NCI-H1105 (cell line): ENCODE measurements around the gene WFDC10A.
"Not testable (repeated sequence)": the region's sequence is repeated elsewhere in the genome, so short reads cannot be mapped to it uniquely, and the experiment has no call there.

Experiments used
- DNase-seq: peaks from one replicate; lab custom pipeline; 2025; lab: John Stamatoyannopoulos, UW

WFDC10A gene

DNA sequence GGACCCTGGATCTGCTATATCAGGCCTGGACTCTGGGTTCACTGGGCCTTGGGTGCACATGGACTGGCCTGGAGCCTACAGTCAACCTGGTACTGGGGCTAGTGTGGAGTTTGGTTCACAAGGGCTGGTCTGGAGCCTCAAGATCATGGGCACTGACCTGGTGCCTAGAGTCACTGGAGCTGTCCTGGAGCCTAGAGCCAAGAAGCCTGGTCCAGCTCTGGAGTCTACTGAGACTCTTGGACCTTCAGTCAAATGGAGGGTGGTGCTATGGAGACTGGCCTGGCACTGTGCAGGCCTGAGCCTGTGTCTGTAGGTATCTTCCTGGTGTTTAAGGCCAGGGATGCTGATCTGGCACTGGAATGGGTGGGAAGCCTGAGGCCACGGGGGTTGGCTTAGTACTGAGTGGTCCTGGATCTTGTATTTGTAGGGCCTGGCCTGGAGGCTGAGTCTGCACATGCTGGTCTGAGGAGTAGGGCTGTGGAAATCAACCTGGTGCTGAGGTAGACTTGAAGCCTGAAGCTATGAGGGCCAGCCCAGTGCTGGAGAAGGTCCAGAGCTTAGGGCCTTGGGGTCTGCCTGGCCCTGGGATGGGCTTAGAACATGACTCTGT lies 18.0 kb downstream of the WFDC10A start:
- no peak for DNase-seq

GRCh38 chr20:45649312-45649863 lies 19.8 kb downstream of the WFDC10A start:
- no peak for DNase-seq

DNA sequence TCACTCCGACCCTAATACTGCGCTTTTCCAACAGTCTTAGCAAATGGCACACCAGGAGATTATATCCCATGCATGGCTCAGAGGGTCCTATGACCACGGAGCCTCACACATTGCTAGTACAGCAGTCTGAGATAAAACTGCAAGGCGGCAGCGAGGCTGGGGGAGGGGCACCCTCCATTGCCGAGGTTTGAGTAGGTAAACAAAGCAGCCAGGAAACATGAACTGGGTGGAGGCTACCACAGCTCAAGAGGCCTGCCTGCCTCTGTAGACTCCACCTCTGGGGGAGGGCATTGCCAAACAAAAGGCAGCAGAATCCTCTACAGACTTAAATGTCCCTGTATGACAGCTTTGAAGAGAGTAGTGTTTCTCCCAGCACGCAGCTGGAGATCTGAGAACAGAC lies 22.2 kb downstream of the WFDC10A start:
- DNase-seq = not testable (repeated sequence)

DNA sequence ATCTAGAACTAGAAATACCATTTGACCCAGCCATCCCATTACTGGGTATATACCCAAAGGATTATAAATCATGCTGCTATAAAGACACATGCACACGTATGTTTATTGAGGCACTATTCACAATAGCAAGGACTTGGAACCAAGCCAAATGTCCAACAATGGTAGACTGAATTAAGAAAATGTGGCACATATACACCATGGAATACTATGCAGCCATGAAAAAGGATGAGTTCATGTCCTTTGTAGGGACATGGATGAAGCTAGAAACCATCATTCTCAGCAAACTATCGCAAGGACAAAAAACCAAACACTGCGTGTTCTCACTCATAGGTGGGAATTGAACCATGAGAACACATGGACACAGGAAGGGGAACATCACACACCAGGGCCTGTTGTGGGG lies 27.5 kb downstream of the WFDC10A start:
- DNase-seq = not testable (repeated sequence)

DNA sequence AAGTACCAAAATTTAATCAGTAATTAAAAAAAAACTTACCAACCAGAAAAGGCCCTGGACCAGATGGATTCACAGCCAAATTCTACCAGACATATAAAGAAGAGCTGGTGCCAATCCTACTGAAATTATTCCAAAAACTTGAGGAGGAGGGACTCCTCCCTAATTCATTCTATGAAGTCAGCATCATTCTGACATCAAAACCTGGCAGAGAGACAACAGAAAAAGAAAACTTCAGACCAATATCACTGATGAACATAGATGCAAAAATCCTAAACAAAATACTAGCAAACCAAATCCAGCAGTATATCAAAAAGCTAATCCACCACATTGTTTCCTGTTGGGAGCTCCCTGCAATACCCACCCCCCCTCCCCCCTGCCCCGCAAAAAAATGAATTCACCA lies 40.6 kb downstream of the WFDC10A start, which contains the start of gene WFDC11:
Gene WFDC11, minus strand, starts transcription at position 101 of the 400 bp plus-strand sequence. CDS start 19,639 bp downstream, outside the sequence.
- no peak for DNase-seq

- no peak for DNase-seq
Measured at GRCh38 chr20:45672765-45673164, 43.2 kb downstream of the WFDC10A start.

- DNase-seq = no peak
Measured at GRCh38 chr20:45679650-45680049, 50.1 kb downstream of the WFDC10A start.
